Measurements from ENCODE around the gene XYLT1. TPM values are rescaled to one million over a fixed set of nuclear protein-coding genes. Genes with fewer than 3 reads are reported as not detected.
"Not testable (repeated sequence)": the region's sequence is repeated elsewhere in the genome, so short reads cannot be mapped to it uniquely, and the experiment has no call there.

The XYLT1 gene
- total RNA-seq, 1 donor from 2014 or later = 0.23 TPM

DNA sequence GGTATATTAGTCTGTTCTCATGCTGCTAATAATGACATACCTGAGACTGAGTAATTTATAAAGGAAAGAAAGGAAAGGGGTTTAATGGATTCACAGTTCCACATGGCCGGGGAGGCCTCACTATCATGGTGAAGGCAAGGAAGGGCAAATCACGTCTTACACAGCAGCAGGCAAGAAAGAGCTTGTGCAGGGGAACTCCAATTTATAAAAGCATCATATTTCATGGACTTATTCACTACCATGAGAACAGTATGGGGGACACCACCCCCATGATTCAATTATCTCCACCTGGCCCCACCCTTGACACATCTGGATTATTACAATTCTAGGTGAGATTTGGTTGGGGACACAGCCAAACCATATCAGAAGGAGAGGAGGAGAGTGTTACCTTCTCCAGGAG lies 17.7 kb upstream of the XYLT1 start:
- DNase-seq (ENCODE audit: low read depth) = no peak
- no peak overlapping the region for H3K4me3 ChIP-seq (ENCODE audit: low read depth, low read length)
- TF ChIP-seq CTCF (conservative IDR thresholded peaks at IDR 0.05; ENCODE audit: low read depth, low read length) = no peak

DNA sequence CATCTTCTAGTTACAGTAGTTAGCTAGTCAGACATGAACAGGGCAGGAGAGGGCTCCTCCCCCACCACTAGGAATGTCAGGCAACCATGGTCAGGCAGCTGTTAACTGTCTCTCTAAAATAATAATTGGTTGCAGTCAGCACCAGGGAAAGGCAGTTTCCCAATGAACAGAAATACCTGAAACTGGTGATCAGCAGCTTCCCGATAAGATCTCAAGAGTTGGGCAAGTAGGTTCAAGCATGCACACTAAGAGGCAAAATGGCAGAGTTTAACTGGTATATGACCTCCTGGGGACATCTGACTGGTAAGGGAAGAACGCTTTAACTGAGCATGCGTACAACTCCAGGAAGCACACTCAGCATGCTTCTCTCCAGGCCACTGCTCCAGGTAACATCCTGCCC lies 12.6 kb upstream of the XYLT1 start:
- DNase-seq (ENCODE audit: low read depth) = no peak
- no peak overlapping the region for H3K4me3 ChIP-seq (ENCODE audit: low read depth, low read length)
- no peak for TF ChIP-seq CTCF (conservative IDR thresholded peaks at IDR 0.05; ENCODE audit: low read depth, low read length)

DNA sequence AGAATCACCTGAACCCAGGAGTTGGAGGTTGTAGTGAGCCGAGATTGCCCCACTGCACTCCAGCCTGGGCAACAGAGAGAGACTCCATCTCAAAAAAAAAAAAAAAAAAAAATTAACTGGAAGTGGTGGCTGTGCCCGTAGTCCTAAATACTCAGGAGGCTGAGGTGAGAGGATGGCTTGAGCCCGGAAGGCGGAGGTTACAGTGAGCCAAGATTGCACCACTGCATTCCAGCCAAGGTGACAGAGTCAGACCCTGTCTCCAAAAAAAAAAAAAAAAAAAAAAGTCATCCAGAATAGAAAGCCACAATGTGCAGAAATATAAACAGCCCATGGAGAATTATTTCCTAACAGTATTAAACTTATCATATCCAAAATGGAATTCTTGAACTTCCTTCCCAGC lies 11.6 kb upstream of the XYLT1 start:
- H3K4me3 ChIP-seq (ENCODE audit: low read depth, low read length); DNase-seq (ENCODE audit: low read depth): not testable (repeated sequence)

DNA sequence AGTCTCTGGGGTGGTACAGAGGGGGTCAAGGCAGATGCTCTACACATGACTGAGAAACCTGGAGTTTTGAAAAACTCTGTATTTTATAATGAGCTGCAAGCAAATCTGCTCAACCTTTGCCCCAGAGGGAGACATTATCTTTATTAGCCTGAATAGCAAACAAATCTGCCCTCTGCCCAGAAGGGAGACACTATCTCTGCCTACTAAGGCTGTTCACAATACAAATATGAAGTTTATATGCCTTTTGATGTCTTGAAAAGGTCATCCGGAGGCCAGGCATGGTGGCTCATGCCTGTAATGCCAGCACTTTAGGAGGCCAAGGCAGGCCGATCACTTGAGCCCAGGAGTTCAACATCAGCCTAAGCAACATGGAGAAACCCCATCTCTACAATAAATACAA lies 11.0 kb upstream of the XYLT1 start:
- DNase-seq (ENCODE audit: low read depth) = no peak
- no peak for TF ChIP-seq CTCF (conservative IDR thresholded peaks at IDR 0.05; ENCODE audit: low read depth, low read length)
- H3K4me3 ChIP-seq (ENCODE audit: low read depth, low read length) = no peak overlapping the region

DNA sequence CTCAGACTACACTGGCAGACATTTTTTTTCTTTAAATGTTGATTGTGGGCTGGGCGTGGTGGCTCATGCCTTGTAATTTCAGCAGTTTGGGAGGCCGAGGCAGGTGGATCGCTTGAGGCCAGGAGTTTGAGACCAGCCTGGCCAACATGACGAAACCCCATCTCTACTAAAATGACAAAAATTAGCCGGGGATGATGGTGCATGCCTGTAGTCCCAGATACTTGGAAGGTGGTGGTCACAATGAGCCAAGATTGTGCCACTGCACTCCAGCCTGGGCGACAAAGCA lies 6.4 kb upstream of the XYLT1 start:
- not testable (repeated sequence) for DNase-seq (ENCODE audit: low read depth); H3K4me3 ChIP-seq (ENCODE audit: low read depth, low read length)

DNA sequence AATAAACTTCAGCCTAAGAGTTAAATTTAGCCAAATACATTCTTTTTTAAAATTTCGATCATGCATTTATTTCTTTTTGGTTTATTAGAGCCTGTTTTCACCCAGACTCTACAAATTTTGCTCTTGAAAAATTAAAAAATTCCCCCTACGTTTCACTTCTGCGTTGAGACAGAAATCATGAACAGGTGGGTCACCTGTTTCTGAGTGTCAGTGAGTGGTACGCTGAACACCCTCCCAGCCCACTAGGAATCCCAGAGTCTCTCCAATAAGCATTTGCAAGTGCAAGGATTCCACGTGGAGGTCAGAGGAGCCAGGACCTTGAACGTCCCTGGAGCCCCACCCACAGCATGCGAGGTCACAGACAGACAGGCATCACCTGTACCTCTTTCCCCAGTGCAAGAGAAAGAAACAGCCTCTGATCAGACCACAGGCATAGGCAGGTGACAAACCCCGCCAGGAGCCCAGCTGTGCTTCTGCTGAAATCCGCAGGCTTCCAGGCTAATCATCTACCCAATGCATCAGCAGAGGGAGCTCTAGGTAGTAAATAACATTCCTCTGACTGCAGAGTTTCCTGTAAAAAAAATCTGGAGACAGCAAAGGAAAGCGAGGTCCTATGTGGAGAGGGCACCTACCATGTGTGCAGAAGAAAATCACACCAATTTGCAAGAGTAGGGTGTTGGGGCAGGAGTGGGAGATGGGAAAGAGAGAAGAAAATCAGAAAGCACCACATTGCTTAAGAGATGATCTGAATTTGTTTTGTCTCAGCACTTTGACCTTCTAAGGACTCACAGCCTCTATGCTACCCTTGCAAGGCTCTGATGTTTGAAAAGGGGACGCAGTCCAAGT lies 5.9 kb upstream of the XYLT1 start:
- no peak overlapping the region for H3K4me3 ChIP-seq (ENCODE audit: low read depth, low read length)
- no peak for DNase-seq (ENCODE audit: low read depth)
- TF ChIP-seq CTCF (conservative IDR thresholded peaks at IDR 0.05; ENCODE audit: low read depth, low read length) = peak; percentile 52

- TF ChIP-seq CTCF (conservative IDR thresholded peaks at IDR 0.05; ENCODE audit: low read depth, low read length) = no peak
- no peak overlapping the region for H3K4me3 ChIP-seq (ENCODE audit: low read depth, low read length)
- DNase-seq (ENCODE audit: low read depth) = no peak
Measured at GRCh38 chr16:17475104-17475503, 4.3 kb upstream of the XYLT1 start.

GRCh38 chr16:17474572-17474971 lies 3.8 kb upstream of the XYLT1 start:
- H3K4me3 ChIP-seq (ENCODE audit: low read depth, low read length) = no peak overlapping the region
- no peak for DNase-seq (ENCODE audit: low read depth)
- TF ChIP-seq CTCF (conservative IDR thresholded peaks at IDR 0.05; ENCODE audit: low read depth, low read length) = no peak
